ENCODE measurements around the gene SFRP2.

SFRP2 gene

GRCh38 chr4:153788413-153789276, at the start of gene SFRP2:
TSS of gene SFRP2 (minus strand) at chr4:153789083. CDS start at chr4:153788835, 248 bp downstream.
- no peak for DNase-seq (ENCODE audit: low read depth)
- no peak for TF ChIP-seq CTCF (IDR thresholded peaks at IDR 0.05; ENCODE audit: control insufficient read depth, insufficient read depth, low read depth, low read length, missing control alignments)
- no peak within 1 kb of the TSS for H3K4me3 ChIP-seq (ENCODE audit: control insufficient read depth, low read depth, low read length)

- no peak for DNase-seq (ENCODE audit: low read depth)
- TF ChIP-seq CTCF (IDR thresholded peaks at IDR 0.05; ENCODE audit: control insufficient read depth, insufficient read depth, low read depth, low read length, missing control alignments) = no peak
- no peak overlapping the region for H3K4me3 ChIP-seq (ENCODE audit: control insufficient read depth, low read depth, low read length)
These were observed 49.7 kb upstream of the SFRP2 start for GRCh38 chr4:153838564-153838963.

- TF ChIP-seq CTCF (IDR thresholded peaks at IDR 0.05; ENCODE audit: control insufficient read depth, insufficient read depth, low read depth, low read length, missing control alignments) = no peak
- no peak for DNase-seq (ENCODE audit: low read depth)
- no peak overlapping the region for H3K4me3 ChIP-seq (ENCODE audit: control insufficient read depth, low read depth, low read length)
These were observed 46.0 kb upstream of the SFRP2 start for GRCh38 chr4:153834901-153835300.

GRCh38 chr4:153832720-153833287, 43.9 kb upstream of the SFRP2 start:
- no peak for DNase-seq (ENCODE audit: low read depth)
- no peak for TF ChIP-seq CTCF (IDR thresholded peaks at IDR 0.05; ENCODE audit: control insufficient read depth, insufficient read depth, low read depth, low read length, missing control alignments)
- H3K4me3 ChIP-seq (ENCODE audit: control insufficient read depth, low read depth, low read length) = no peak overlapping the region

GRCh38 chr4:153832054-153832453, 43.2 kb upstream of the SFRP2 start:
- no peak overlapping the region for H3K4me3 ChIP-seq (ENCODE audit: control insufficient read depth, low read depth, low read length)
- TF ChIP-seq CTCF (IDR thresholded peaks at IDR 0.05; ENCODE audit: control insufficient read depth, insufficient read depth, low read depth, low read length, missing control alignments) = no peak
- no peak for DNase-seq (ENCODE audit: low read depth)

- TF ChIP-seq CTCF (IDR thresholded peaks at IDR 0.05; ENCODE audit: control insufficient read depth, insufficient read depth, low read depth, low read length, missing control alignments) = no peak
- no peak overlapping the region for H3K4me3 ChIP-seq (ENCODE audit: control insufficient read depth, low read depth, low read length)
- DNase-seq (ENCODE audit: low read depth) = no peak
These were observed 42.4 kb upstream of the SFRP2 start for GRCh38 chr4:153831245-153831644.
